ENCODE measurements around the gene CEMIP.

Gene CEMIP

DNA sequence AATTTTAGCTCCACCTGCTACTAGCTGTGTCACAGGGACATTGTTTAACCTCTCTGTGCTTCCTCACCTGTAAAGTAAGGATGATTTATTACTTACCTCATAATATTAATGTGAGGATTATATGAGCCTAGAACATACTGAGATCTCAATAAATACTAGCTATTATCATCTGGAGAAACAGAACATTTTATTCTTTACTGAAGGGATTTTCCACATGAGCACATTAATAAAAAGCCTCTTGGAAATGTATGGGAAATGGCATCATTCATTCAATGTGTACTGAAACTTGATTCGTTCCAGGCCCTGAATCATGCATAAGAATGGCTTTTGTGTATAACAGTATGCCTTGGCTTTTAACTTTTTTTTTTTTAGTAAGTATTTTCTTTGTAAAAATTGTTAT is 11.0 kb upstream of the CEMIP start:
- no peak overlapping the region for H3K4me3 ChIP-seq (ENCODE audit: low read depth, low read length)
- no peak for DNase-seq (ENCODE audit: low read depth)
- TF ChIP-seq, protein P1, sequence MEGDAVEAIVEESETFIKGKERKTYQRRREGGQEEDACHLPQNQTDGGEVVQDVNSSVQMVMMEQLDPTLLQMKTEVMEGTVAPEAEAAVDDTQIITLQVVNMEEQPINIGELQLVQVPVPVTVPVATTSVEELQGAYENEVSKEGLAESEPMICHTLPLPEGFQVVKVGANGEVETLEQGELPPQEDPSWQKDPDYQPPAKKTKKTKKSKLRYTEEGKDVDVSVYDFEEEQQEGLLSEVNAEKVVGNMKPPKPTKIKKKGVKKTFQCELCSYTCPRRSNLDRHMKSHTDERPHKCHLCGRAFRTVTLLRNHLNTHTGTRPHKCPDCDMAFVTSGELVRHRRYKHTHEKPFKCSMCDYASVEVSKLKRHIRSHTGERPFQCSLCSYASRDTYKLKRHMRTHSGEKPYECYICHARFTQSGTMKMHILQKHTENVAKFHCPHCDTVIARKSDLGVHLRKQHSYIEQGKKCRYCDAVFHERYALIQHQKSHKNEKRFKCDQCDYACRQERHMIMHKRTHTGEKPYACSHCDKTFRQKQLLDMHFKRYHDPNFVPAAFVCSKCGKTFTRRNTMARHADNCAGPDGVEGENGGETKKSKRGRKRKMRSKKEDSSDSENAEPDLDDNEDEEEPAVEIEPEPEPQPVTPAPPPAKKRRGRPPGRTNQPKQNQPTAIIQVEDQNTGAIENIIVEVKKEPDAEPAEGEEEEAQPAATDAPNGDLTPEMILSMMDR (IDR thresholded peaks at IDR 0.05; ENCODE audit: low read depth, low read length, missing control alignments), result no peak

DNA sequence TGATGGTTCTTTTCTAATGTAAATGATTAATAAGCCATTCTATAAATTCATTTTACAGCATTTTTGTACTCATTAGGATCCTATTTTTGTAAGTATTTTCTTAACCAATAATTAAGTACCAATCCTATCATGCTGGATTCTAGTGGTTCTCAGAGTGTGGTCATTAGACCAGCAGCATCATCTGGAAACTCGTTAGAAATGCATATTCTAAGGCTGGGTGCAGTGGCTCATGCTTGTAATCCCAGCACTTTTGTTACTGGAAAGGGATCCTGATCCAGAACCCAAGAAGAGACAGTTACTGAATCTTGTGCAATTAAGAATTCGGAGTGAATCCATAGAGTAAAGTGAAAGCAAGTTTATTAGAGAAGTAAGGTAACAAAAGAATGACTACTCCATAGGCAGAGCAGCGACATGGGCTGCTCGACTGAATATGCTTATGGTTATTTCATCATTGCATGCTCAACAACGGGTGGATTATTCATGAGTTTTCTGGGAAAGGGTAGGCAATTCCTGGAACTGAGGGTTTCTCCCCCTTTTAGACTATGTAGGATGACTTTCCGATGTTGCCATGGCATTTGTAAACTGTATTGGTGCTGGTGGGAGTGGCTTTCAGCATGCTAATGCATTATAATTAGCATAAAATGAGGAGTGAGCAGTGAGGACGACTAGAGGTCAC is 9.9 kb upstream of the CEMIP start:
- no peak overlapping the region for H3K4me3 ChIP-seq (ENCODE audit: low read depth, low read length)
- TF ChIP-seq, protein P1 (IDR thresholded peaks at IDR 0.05; ENCODE audit: low read depth, low read length, missing control alignments), result no peak
- DNase-seq (ENCODE audit: low read depth), result no peak

DNA sequence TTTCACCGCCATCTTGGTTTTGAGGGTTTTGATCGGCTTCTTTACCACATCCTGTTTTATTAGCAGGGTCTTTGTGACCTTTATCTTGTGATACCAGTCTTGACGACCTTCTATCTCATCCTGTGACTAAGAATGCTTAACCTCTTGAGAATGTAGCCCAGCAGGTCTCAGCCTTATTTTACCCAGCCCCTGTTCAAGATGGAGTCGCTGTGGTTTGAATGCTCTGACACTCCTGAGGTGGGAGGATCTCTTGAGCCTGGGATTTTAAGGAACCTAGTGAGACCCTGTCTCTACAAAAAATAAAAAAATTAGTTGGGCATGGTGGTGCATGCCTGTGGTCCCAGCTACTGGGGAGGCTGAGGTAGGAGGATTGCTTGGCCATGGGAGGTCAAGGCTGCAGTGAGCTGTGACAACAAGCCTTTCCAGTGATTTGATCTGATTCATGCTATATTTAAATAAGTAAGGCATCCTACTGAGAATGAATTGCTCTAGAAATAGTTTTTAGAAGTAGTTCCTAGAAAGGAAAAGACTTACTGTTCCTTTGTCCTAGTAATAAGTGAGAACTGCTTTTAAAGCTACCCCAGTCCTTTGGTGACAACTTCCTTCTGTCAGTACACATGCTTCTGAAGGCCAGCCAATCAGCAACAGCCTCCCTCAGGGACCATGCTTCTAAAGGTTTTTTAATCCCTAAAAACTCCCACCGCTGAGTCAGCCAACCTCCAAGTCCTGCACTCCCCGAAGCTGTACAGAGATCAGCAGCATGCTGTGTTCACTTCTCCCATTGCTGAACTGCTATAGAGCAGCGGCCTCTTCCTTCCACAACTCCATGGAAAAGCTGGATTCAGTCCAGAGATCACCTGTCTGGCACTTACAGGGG is 9.1 kb upstream of the CEMIP start:
- H3K4me3 ChIP-seq (ENCODE audit: low read depth, low read length), result no peak overlapping the region
- TF ChIP-seq, protein P1 (IDR thresholded peaks at IDR 0.05; ENCODE audit: low read depth, low read length, missing control alignments), result no peak
- no peak for DNase-seq (ENCODE audit: low read depth)

DNA sequence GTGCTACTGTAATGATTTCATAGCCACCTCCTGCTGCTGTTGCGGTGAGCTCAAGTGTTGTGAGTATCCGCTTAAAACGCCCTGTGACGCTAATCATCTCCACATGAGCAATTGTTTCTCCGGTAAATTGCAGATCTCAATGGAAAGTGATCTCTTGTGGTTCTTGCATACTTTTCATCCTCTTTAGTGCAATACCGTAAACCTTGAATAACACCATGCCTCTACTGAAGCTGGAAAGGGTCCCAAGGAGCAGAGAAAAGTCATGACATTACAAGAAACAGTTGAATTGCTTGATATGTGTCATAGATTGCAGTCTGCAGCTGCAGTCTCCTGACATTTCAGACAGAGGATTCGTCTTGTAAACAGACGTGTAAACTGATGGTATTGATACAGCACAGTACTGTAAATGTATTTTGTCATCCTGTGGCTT is 6.0 kb upstream of the CEMIP start:
- H3K4me3 ChIP-seq (ENCODE audit: low read depth, low read length), result no peak overlapping the region
- no peak for DNase-seq (ENCODE audit: low read depth)
- TF ChIP-seq, protein P1 (IDR thresholded peaks at IDR 0.05; ENCODE audit: low read depth, low read length, missing control alignments), result no peak

DNA sequence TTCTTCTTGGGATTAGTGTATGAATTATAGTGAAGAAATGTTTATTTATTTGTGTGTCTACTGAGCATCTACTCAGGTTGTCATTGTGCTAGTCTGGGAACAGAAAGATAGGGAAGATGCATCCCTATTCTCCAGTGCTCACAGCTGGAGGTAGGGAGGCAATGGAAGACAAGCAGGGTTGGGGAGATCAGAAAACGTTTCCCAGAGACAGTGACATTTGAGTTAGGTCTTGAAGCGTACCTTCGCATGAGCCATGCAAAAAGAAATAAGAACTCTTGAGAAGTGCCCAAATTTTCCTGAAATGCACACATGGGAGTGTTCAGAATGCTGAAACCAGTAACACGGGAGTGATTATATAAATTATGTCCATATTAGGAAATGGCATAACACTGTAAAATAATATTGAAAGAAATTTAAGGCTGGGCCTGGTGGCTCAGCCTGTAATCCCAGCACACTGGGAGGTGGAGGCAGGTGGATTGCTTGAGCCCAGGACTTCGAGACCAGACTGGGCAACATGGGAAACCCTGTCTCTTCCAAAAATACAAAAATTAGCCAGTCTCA is 5.3 kb upstream of the CEMIP start:
- TF ChIP-seq, protein P1 (IDR thresholded peaks at IDR 0.05; ENCODE audit: low read depth, low read length, missing control alignments), result no peak
- no peak overlapping the region for H3K4me3 ChIP-seq (ENCODE audit: low read depth, low read length)
- DNase-seq (ENCODE audit: low read depth), result no peak

DNA sequence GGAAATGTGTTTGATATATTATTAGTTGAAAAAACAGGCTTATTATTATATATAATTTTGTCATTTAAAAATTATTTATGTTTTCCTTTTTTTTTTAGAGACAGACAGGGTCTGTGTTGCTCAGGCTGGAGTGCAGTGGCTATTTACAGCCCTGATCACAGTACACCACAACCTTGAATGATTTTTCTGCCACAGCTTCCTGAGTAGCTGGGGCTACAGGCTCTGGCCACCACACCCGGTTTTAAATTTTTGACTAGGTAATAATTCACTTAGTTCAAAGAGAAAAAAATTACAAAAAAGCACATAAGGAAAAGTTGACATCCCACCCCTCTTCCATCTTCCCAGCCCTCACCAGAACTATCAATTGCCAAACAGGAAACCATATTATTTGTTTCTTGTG is 4.7 kb upstream of the CEMIP start:
- no peak overlapping the region for H3K4me3 ChIP-seq (ENCODE audit: low read depth, low read length)
- DNase-seq (ENCODE audit: low read depth), result no peak
- TF ChIP-seq, protein P1 (IDR thresholded peaks at IDR 0.05; ENCODE audit: low read depth, low read length, missing control alignments), result no peak
